Daoy (cell line): Measurements from ENCODE around the gene PAN3. TPM values are rescaled to one million over a fixed set of nuclear protein-coding genes. Genes with fewer than 3 reads are reported as not detected.

Experiments used
- DNase-seq: peaks from one replicate; pipeline ENCODE4 v3.0.0-alpha.2; 2015; ENCODE audit warnings: low read depth
- total RNA-seq: library from RNA; depleted of rRNA; stranded (reverse); fragments of >200 nt; shearing (Covaris generic); gene quantifications from 2 replicates; pipeline ENCODE4 v1.2.3, GENCODE V29; 2014

PAN3 gene
- total RNA-seq, 1 experiment from 2014 or later: 8.2 TPM

DNA sequence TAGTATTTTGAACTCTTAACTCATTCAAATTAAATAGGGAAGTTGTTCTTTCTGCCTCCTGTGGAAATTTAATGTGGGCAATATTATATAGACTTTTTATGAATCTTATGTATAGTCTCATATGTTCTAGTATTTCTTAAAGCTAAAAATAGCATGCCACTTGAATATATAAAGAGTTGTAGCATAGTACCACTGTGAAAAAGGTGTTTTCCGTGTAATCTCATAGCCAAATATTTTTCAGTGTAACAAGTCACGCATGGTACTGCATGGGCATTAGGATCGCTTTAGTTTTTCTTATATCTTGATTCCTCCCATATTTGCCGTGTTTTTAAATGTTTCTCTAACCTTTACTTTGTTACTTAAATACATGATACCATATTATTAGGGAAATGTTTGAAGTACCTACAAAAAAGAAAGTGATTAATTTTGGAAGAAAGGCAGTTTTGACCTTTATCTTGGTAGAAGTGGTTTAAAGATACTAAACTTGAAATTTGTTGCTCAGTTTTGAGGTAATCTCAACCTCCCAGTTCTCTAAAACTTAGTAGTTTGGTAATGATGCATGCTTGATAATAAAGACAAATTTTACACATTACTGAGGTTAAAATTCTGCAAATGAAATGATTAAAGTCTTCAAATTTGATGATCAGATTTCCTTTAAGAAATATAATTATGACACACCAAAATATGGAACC lies 81.2 kb downstream of the PAN3 start:
- DNase-seq: no peak

GRCh38 chr13:28220166-28220565 lies 81.8 kb downstream of the PAN3 start:
- DNase-seq: no peak

DNA sequence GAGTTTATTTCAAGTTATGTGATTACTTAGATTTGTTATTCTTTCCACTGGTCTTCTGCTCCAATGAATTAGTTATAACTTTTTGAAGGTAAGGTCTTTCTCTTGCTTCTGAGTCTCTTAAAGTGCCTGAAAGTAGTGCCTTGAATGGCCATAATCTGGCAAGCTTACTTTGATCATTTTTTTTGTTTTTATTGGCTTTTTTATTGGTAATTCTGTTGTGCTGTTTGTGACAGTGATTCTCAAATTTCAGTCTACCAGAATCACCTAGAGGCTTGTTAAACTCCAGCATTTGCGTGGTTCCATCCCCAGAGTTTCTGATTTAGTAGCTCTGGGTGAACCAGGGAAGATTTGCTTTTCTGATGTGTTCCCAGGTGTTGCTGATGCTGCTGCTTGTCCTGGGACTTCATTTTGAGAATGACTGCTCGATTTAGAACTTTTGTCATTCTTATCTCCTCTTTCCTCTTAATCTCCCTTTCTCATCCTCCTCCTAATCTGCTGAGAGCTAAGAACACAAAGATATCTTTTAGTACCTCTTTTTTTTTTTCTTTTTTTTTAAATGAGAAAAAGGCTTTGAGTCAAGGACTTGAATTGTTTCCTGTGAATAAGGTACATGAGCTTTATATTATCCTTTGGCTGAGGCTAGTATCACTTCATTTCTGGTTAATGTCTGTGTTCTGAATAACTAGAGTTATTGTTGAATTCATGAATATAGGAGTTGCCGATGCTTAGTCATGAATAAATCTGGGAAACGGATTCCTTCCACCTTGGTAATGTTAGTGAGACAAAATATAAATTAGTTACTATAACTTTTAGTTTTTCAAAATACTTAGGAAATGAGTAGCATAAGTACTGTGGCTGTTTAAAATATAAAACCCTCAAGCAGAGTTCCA lies 91.4 kb downstream of the PAN3 start:
- DNase-seq: no peak

GRCh38 chr13:28231642-28232041 lies 93.3 kb downstream of the PAN3 start:
- DNase-seq: no peak

GRCh38 chr13:28237944-28238343 lies 99.6 kb downstream of the PAN3 start:
- DNase-seq: no peak

- DNase-seq: no peak
Observed at GRCh38 chr13:28239374-28239773, 101.0 kb downstream of the PAN3 start.

GRCh38 chr13:28245465-28245864 lies 107.1 kb downstream of the PAN3 start:
- no peak for DNase-seq

DNA sequence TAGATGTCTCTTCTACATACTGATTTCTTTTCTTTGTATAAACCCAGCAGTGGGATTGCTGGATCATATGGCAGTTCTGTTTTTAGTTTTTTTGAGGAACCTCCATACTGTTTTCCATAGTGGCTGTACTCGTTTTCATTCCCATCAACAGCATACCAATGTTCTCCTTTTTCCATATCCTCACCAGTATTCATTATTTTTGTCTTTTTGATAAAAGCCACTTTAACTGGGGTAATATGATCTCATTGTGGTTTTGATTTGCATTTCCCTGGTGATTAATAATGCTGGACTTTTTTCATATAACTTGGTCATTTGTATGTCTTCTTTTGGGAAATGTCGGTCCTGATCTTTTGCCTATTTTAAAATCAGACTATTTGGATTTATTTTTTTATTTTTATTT lies 108.5 kb downstream of the PAN3 start:
- no peak for DNase-seq

DNA sequence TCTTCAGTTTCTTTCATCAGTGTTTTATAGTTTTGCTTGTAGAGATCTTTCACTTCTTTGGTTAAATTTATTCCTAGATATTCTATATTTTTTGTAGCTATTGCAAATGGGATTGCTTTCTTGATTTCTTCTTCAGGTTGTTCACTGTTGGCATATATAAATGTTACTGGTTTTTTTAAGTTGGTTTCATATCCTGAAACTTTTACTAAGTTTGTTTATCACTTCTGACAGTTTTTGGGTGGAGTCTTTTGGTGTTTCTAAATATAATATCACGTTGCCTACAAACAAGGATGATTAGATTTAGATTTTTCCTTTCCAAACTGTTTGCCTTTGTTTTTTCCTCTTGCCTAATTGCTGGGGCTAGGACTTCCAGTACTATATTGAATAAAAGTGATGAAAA lies 109.7 kb downstream of the PAN3 start:
- DNase-seq: no peak

DNA sequence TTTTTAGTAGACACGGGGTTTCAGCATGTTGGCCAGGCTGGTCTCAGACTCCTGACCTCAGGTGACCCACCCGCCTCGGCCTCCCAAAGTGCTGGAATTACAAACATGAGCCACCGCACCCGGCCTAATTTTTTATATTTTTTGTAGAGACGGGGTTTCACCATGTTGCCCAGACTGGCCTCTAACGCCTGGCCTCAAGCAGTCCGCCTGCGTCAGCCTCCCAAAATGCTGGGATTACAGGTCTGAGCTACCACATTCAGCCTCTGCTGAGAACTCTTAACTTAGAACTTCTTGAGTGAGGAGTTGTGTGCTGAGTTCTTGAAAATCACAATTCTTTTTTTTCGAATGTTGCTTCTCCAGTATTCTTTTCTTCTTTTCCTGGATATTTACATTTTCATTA lies 112.2 kb downstream of the PAN3 start:
- no peak for DNase-seq

DNA sequence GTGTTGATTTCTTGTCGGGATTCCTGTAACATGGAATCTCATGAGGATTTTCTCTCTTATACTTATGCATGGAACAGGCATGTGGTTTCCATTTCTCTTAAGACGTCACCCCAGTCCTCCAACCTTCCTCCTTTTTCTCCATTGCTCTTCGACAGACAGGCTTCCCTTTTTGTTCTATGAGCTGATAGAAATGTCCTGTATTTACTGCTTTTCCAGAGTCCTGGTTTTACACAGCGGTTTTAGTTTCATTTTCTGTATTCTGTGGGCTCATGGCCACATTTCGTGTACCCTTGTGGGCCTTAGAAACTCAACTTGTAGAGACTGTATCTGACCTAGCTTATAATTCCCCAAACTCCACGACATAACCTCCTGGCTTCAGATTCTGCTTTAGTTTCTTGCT lies 113.1 kb downstream of the PAN3 start:
- no peak for DNase-seq

GRCh38 chr13:28252547-28252946 lies 114.2 kb downstream of the PAN3 start:
- no peak for DNase-seq

DNA sequence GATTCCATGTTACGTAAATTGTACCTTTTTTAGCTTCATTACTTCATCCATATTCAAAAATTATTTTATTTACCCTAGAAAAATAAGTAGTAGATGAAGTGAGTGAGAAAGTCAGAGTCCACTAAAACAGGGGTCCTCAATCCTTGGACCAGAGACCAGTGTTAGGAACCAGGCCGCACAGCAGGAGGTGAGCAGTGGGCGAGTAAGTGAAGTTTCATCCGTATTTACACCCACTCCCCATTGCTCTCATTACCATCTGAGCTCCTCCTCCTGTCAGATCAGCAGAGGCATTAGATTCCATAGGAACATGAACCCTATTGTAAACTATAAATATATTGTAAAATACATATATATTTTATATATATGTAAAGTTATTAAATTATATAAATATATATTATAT lies 119.0 kb downstream of the PAN3 start:
- DNase-seq: no peak

DNA sequence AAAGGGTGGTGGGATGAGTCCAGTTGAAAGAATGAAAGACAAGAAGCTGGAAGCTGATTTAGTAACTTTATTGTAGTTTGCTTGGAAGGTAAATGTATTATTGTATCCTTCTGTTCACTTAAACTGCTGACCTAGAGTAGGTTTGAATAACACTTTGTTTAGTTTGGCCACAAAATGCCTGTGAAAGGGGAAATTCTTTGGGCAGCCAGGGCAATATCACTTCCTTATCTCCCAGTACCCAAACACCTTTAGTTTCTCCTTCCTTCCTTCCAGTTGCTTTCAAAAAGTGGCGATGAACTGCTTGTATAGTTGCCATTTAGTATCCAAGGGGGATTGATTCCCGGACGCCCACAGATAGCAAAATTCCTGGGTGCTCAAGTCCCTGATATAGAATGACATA lies 120.1 kb downstream of the PAN3 start:
- DNase-seq: no peak

DNA sequence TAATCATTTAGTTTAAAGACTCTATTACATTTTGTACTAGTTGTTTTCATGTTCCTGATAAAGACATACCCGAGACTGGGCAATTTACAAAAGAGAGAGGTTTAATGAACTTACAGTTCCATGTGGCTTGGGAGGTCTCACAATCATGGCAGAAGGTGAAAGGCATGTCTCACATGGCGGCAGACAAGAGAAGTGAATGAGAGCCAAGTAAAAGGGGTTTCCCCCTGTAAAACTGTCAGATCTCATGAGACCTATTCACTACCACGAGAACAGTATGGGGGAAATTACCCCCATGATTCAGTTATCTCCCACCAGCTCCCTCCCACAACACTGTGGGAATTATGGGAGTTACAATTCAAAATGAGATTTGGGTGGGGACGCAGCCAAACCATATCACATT lies 129.2 kb downstream of the PAN3 start:
- DNase-seq: no peak

DNA sequence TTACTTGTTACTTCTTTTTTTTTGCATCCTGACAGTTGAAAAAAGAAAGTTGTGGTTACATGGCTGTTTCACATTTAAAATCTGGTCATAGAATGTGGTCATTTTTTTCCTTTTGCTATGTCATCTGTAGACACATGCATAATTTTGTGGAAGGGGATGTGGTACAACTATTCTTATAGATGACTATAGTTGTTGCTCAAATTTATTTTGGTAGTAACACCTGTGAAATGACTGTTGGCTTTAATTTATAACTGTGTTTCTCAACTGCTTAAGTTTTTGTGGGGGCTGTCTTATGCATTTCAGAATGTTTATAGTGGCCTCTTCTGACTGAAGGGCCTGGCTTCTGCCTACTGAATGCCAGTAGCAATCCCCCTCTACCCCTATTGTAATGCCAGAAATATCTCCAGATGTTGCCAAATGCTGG lies 130.5 kb downstream of the PAN3 start:
- no peak for DNase-seq

GRCh38 chr13:28271056-28271840 lies 132.9 kb downstream of the PAN3 start:
- no peak for DNase-seq

- DNase-seq: no peak
Observed at GRCh38 chr13:28273919-28274318, 135.6 kb downstream of the PAN3 start.

GRCh38 chr13:28282451-28282850 lies 144.1 kb downstream of the PAN3 start:
- DNase-seq: no peak

DNA sequence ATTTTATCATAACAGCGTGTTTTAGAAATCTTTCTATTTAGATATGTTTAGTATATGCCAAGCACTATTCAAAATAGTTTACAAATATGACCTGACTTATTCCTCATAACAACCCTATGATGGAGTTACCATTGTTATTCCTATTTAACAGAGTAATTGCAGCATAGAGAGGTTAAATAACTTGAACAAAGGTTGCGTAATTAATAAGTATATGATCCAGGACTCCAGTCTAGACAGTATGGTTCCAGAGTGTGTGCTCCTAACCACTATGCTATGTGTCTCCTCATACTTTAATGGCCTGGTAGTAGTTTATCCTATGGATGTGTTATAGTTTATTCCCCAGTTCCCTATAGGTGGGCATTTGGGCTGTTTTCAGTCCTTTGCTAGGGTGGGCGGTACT lies 145.3 kb downstream of the PAN3 start:
- no peak for DNase-seq

GRCh38 chr13:28286263-28286662 lies 147.9 kb downstream of the PAN3 start:
- DNase-seq: no peak

DNA sequence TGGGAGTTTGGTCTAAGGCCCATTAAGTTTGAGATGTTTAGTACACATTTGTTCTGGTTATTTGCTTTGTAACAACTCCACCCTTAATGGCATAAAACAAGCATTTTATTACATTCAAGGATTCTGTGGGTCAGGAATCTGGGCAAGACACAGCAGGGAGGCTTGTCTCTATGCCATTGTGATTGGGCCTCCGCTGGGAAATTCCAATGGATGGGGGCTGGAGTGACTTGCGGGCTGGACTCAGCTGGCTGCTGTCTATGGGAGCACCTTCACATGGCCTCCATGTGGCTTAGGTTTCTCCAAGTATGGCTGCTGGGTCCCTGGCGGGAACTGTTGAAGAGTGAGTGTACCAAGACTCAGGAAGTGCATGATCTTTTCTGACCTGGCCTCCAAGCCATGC lies 159.0 kb downstream of the PAN3 start:
- peak; percentile 12 for DNase-seq
